HFF-Myc (cell line): Measurements from ENCODE around the gene APPL1.

Source experiments
- DNase-seq: peaks from one replicate; pipeline ENCODE4 v3.0.0-alpha.2; 2011; ENCODE audit warnings: low read depth; ENCODE audit errors: extremely low read depth
- H3K4me3 ChIP-seq: replicated peaks from 2 replicates; pipeline ENCODE4 v1.5.1; 2011; ENCODE audit warnings: low read depth, mild to moderate bottlenecking, control low read depth, low read length
- TF ChIP-seq, protein P1 (sequence below): IDR thresholded peaks from 2 replicates; pipeline ENCODE4 v1.5.1; 2012; ENCODE audit warnings: mild to moderate bottlenecking, low read depth, low read length, control low read depth; ENCODE audit errors: missing control alignments

Gene APPL1

DNA sequence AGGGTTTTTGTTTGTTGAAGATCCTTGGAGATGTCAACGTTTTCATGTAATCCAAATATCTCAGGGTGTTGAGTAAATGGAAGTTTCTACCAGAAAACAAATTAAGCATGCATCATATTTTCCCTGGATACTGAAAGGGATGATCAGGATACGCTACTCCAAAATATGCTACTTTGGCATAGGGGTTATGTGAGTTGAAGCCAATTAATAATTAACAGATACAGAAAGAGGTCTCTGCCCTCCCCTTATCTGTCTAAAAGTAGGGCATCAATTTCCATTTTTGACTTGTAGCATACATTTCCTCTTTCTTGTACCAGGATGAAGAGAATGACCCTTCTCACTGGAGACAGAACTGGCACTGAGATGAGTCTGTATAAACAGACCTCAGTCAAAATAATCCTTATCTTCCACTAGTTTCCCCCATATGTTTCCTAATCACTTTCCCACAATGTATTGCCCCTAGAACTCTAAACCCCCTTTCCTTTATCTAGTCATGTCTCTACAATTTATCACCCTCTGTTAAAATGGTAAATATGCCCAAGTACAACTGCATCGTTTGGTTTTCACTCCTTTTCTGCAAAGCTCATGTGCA is 82.3 kb downstream of the APPL1 start:
- DNase-seq, result no peak
- H3K4me3 ChIP-seq, result no peak overlapping the region
- TF ChIP-seq, protein P1, sequence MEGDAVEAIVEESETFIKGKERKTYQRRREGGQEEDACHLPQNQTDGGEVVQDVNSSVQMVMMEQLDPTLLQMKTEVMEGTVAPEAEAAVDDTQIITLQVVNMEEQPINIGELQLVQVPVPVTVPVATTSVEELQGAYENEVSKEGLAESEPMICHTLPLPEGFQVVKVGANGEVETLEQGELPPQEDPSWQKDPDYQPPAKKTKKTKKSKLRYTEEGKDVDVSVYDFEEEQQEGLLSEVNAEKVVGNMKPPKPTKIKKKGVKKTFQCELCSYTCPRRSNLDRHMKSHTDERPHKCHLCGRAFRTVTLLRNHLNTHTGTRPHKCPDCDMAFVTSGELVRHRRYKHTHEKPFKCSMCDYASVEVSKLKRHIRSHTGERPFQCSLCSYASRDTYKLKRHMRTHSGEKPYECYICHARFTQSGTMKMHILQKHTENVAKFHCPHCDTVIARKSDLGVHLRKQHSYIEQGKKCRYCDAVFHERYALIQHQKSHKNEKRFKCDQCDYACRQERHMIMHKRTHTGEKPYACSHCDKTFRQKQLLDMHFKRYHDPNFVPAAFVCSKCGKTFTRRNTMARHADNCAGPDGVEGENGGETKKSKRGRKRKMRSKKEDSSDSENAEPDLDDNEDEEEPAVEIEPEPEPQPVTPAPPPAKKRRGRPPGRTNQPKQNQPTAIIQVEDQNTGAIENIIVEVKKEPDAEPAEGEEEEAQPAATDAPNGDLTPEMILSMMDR, result no peak

- DNase-seq, result no peak
- no peak overlapping the region for H3K4me3 ChIP-seq
- TF ChIP-seq, protein P1, result no peak
Observed at GRCh38 chr3:57314204-57314603, 86.7 kb downstream of the APPL1 start.
